Umbilical cord (tissue), 2 donors: ENCODE results near the gene CUEDC1. TPM values are rescaled to one million over a fixed set of nuclear protein-coding genes. Genes with fewer than 3 reads are reported as not detected.

Experiments
- DNase-seq: peaks from one replicate; pipeline ENCODE4 v3.0.0-alpha.2; 2015; ENCODE audit warnings: low spot score
- total RNA-seq: library from RNA; depleted of rRNA; stranded (reverse); fragments of >200 nt; gene quantifications from one replicate; pipeline ENCODE4 v1.2.3, GENCODE V29; 2014; ENCODE audit warnings: low replicate concordance; ENCODE audit not compliant: insufficient read depth

CUEDC1 gene
- total RNA-seq, 1 donor from 2014 or later, result 38.3 TPM

DNA sequence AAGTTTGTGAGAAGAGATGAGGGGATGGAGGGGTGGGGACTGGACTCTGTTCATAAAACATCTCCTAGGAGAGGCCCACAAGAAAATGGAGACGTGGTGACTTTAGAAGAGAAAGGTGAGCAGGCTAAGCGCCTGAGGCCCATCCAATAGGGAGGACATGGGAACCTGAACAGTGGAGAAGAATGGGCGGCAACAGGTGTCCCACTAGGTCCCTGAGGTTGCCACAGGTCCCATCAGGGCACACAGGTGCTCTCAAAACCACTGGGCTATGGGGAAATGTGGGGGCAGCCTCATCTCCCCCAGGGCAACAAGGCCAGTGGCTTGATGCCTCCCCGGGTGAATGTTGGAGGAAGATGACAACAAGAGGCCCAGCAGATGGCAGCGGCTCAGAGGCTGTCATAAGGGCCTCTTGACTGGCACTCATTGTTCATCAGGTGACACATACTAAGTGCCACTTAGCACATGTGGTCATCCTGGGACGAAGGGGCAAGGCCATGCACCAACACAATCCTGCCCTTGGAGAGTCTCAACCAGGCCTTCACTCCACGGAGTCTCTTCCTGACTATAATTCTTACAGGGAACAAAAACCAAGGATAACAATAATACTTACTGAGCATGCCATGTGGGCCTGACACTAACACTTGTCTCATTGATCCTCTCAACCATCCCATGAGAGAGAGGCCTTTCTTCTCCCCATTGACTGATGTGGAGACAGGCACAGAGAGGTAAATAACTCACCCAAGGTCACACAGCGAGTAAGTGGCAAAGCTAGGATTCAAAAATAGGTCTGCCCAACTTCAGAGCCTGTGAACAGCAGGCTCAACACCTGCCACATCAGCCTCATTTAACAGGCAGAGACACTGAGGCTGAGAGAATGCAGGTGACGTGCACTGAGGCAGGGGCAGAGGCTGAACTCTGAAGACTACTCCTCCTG lies 38.0 kb downstream of the CUEDC1 start:
- no peak for DNase-seq

DNA sequence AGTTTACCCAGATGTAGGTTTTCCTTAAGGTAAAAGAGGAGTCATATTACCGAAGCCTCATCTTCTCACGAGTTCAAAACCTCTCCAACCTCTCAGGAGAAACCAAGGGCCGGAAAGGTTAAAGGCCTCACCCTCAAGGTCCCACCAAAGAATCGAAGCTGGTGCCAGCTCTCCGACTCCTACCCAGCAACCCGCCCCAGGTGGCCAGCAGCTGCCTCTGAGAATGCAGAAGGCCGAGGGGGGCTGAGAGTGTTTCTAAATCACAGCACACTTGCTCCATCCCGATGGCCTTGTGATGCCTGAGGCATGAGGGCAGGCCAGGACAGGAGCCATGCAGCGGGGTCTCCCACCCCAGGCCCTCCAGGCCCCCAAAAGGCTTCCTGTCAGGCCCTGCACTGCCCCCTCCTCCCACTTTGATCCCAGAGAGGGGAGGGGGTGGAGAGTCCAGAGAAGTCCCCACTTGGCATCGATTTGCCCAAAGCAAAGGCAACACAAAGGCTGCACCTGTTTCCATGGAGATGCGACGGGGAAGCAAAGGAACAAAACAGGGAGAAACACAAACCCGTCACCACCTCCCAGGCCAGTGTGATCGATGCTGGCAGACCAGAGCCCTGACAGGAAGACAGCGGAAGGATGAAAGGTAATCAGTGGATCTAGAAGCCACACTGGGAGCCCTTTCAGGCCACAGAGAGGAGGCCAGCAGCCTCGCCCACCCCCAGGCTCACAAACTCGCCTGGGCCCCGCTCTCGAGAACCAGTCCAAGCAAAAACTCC lies 39.0 kb downstream of the CUEDC1 start:
- DNase-seq, result no peak

DNA sequence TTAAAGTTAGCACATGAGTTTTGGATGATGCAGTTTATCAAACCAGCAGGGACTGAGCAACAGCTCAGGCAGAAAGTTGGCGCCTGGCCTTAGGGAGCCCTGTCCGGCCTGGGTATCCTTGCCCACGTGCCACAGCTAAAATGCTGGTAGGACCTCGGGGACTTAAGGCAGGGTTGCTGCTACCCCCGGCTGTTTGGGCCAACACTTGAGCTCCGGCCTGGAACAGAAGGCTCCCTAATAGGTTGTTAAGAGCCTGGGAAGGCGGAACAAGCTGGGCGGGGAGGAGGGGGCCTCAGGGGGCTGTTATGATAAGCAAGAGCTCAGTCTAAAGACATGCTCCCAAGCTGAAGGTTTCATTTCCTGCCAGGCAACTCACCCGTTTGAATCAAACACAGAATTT lies 39.7 kb downstream of the CUEDC1 start:
- DNase-seq, result peak; percentile 76

DNA sequence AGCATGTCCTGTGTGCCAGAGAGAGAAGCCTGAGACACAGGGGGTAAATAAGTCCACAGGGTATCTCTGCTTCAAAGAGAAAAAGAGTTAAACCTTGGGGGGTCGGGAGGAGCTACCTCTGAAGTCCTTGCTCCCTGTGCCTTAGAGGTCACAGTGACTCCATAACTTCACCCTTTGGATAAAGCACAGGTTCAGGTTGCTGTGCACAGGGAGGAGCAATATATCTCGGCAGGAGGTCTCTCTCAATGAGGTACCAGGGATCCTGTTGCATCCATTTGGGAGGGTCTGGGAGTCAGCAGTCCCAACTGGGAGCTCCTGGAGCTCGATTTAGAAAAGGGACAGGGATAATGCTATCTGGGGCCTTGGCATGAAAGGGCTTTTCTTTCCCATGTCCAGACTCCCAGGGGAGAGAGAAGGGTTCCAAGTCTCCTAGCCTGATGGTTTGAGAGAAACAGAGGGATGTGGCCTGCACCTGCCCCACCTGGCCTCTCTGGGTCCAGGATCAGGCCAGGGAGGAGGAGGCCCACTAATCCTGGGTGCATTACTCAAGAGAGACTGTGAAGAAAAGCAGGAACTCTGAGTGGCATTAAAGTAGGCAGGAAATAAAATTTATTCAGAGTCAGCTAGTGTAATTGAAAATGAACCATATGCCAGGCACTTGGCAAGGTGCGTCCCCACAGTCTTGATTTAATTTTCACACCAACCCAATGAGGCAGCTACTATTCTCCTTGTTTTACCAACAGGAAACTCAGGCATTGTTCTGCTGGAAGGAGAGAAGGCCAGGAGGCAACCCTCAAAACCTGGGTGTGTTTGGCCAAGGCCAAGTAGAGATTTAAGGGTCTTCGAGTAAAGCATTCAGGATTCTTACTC lies 40.7 kb downstream of the CUEDC1 start:
- no peak for DNase-seq

DNA sequence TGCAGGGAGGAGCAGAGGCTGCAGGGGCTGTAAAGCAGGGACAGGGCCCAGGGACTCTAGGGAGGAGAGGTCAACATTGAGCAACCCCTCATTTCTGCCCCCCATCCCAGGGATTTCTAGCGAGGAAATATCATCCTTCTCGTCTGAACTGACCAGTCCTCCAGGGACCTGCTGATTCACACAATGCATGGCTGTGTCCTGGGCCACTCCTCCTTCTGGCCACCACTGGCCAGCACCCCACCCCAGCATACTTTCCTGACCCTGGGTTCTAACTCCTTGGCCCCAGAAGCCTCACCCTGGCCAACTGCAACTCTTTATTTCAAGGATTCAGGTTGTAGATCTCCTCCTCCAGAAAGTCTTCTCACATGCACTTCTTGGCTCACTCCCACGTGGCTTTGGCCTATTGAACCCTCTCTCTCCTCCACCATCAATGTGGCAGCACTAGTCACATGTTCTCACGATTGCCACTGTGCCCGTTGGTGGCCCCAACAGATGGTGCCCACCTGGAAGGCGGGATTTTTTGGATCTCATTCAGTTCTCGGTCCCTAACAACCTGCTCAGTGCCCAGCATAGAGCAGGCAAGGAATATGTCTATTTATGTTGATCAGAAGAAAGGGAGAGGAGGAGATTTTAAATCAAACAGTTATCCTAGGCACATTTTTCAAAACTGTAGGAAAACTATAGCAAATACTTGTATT lies 41.5 kb downstream of the CUEDC1 start:
- no peak for DNase-seq

DNA sequence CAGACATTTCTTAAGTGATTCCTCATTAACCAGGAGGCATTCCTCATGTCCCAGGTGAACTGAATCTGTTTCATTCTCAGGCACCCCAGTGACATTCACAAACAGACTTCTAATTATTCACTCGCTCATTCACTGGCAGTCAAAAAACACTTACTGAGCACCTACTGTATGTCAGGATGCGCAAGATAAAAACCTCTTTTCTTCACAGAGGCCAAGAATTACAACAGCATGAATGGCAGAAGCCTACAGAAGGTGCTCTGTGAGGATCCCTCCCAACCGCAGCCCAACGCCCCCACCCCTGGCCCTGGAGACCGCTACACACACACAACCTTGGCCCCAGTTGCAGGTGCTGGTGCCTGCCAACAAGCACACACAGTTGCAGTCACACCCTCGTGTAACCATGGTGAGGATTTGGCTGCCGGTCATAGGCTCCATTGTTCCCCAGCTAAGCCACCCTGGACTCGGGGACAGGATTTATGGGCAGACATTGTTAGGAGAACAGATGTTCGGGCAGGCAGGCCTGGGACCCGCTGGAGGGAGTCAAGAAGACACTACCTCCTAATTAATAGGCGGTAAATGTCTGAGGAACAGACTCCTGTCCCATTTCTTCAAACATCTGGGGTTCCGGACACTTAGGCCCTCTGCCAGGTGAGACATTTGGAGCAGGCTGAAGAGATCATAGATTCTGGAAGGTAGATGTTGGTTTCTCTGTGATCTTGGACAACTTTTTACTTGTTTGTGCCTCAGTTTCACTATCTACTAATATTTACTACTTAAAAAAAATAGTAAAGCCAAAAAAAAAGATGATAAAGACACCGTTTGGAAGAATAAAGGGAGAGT lies 43.2 kb downstream of the CUEDC1 start:
- DNase-seq, result peak; percentile 55

DNA sequence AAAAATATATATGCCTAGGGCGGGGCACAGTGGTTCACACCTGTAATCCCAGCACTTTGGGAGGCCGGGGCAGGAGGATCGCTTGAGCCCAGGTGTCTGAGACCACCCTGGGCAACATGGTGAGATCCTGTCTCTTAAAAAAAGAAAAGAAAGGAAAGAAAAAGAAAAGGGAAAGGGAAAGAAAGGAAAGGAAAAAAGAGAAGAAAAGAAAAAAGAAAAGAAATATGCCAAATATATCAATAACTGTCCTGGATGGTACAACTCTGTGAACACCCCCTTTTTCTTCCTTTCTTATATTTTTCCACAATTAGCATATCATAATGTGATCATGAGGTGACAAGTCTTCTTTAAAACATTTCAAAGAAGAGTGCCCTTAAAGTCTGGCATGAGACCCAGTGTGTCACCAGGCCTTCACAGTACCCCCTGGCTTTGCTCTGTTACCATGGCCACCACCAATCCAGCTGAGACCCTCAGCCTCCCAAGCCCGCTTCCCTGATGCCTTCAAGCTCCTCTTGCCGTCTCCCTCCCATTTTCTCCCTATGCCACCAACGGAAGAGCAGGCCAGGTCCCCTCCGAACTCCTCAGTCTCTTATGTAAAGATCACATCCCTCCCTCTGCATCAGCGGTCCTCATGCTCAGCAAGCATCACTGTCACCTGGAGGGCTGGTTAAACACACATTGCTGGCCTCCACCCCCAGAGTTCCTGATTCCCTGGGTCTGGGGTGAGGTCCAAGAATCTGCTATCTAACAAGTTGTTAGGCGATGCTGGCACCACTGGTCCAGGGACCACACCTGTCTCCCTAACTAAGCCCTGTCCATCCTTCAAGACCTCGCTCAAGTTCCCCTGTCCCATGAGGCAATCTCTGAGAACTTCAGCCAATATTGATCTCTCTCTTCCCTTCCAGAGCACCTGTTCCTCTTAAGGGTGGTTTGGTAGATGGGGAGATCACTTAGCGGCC lies 44.5 kb downstream of the CUEDC1 start:
- no peak for DNase-seq

DNA sequence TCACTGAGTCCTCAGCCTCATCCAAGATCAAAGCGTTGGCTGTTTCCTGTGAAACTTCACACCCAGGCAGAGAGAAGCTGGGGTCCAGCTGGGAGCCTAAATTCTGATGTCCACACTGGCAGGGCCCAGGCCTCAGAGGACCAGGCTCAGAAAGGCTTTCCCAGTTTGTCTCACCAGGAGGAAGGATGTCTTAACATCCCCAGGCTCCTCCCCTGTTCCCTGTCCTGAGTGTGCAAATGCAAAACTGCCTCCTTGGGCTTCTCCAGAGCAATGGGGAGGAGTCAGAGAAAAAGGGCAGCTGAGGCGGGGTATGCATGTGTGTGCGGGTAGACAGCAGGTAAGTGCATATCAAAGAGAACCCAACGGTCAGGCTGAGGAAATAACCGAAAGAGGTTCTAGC lies 45.7 kb downstream of the CUEDC1 start:
- no peak for DNase-seq

DNA sequence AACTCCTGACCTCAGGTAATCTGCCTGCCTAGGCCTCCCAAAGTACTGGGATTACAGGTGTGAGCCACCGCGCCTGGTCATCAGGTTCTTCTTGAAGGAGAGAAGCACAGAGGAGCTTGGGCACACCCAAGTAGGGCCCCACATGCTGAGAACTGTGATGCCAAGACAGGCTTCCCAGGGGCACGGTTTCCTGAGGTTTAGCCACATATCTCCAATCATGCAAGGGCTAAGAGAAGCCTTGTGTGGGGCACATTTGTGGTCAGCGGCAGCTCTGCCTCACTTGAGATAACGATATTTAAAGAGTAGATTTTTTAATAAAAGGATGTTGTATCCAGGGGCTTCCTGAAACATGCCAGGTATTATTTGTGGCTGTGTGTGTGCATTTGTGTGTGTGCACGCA lies 46.9 kb downstream of the CUEDC1 start:
- DNase-seq, result no peak

DNA sequence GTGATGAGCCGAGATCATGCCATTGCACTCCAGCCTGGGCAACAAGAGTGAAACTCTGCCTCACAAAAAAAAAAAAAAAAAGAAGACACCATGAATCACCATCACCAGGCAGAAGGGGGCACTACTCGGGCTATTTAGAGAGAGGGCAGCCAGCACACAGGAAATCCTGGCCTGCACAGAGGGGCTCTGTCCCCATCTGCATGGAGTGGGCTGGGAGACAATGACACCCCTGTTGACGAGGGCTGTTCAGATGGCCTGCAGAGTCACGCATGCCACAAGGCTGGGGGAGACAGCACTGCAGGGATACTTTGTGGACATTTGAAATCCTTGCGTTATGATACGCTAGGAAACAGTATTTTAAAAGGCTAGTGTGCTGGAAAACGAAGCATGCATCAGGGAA lies 48.3 kb downstream of the CUEDC1 start:
- no peak for DNase-seq

DNA sequence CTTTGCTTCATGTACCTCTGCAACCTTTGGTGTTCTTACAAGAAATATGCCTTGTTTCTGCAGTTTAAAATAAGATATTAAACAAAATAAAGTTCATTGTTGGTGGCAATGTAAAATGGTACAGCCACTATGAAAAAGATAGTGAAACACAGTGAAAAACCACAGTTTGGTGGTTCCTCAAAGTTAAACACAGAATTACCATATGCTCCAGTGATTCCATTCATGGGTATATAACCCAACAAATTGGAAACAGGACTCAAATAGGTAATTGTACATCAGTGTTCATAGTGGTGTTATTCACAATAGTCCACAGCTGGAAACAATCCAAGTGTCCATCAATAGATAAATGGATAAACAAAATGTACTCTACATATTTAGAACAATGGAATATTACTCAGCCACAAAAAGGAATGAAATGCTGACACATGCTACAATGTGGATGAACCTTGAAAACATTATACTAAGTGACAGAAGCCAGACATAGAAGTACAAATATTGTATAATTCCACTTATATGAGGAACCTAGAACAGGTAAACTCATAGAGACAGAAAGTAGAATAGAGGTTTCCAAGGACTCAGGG lies 49.2 kb downstream of the CUEDC1 start:
- DNase-seq, result no peak

DNA sequence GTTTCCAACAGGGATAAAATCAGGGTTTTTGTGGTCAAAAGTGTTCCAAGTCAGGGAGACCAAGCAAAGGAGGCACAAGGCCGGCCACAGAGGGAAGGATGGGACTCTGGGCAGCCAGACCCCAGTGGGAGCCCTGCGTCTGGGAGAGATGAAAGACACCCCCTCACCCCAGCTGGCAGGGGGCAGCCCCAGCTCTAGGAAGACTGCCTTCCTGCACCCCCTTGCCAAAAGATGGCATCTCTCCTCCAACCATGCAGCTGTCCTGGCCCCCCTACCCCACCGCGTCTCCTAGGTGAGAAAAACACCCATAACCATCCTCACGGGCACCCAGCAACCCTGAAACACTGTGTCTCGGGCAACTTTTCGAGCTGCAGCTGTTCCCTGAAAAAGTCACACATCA lies 51.3 kb downstream of the CUEDC1 start:
- no peak for DNase-seq

DNA sequence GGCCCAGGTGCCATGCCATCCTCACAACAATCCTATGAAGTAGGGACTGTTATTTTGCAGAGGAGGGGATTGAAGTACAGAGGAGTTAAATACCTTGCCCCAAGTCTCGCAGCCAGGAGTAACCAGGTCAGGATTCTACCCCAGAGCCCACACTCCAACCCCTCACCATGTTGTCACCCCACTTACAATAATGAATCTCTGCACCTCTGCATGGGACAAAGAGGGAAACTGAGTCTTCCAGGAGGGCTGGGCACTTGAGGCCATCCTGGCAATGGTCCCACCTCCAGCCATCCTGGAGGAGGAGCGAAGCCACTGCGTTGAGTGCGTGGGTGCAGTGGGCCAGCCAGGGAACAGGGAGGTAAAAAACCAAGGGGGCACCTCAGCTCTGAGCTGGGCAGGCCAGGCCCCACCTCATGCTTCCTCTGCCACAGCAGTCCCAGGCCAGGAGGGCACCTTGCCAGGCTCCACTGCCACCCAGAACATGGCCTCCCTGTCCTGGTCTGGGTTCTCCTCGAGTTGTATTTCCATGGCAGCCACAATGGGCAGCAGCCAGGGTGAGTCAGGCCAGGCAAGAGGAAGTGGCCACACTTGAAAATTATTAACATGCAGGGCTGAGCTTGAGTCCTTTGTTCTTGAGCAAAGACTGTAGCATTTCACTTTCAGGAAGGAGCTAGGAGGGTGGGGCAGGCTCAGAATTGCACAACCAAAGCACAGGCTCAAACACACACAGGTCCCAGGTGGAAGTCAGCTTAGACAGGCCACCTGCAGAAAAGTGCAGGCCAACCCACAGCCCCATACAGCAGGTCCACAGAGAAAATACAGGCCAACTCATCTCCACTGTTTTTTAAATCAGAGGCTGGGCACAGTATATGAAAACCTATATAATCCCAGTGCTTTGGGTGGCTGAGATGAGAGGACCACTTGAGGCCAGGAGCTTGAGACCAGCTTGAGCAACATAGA lies 52.1 kb downstream of the CUEDC1 start:
- peak; percentile 77 for DNase-seq

DNA sequence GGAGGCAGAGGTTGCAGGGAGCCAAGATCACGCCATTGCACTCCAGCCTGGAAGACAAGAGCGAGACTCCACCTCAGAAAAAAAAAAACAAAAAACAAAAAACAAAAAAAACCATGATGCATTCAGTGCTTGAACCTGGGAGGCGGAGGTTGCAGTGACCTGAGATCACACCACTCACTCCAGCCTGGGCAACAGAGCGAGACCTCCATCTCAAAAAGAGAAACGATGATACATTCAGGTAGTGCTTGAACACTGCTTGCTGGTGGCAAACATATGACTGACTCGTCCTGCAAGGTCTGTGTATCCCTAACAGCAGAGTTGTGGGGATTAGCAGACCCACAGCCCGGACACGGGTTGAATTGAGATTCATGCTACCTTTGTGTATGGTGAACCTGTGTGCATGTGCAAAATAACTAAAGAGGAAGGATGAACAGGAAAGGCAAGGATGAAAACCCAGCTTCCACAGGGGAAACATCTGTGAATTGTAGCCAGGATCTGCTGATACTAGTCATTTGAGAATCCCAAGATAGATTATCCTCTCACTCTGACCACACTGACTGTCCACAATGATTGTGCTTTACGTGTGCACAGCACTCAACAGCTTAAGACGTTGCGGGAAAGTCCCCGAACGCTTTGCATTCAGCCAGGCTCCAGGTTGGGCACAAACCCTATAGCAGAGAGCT lies 53.0 kb downstream of the CUEDC1 start:
- DNase-seq, result no peak

DNA sequence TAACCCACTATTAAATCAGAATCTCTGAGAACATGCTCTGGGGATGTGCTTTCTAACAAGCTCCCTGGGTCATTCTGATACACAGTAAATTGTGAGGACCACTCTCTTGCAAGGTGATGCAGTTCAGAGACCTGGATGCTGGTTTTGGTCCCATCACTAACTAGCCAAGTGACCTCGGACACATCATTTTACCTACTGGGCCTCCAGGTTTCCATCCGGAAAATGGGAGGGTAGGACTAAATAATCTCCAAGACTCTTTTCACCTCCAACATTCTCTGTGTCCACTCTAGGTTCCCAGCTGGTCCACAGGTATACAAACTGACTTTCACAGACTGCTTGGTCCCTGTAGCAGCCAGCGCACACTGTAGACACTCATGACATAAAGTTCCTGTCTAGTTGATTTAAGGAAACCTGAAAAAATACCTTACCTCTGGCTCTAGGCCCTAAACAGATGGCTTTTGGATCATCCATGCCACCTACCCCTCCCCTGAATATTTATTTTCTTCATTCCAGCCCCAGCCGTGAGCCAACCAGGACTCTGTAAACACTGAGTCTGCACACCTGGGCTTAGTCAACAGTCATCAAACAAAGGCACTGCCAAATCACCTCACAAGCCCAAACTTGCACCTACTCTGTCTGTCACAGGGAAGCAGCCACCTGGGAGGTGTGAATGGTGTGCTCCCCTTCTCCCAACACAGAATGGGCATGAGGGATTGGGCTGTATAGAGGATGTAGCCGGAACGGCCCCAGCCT lies 54.0 kb downstream of the CUEDC1 start:
- peak; percentile 61 for DNase-seq

DNA sequence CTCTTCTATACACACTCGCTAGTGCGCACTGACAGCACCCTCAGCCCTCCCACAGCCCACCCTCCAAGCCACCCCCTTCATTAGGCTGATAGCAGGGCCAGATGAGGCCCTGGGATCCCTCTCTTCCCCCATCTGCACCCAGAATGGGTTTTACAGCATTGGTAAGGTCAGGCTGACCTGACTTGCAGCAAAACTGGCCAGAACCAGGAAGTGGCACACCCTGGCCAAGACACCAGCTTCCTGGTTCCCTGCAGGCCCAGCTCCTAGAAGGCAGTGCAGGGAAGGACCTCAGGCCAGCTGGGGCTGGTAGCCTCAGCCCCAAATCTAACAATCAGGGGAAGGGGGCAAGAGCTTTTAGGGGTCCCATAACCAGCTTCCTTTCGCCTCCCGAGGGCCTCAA lies 55.4 kb downstream of the CUEDC1 start:
- no peak for DNase-seq
